Measurements from ENCODE around the gene MKNK1.

MKNK1 gene

DNA sequence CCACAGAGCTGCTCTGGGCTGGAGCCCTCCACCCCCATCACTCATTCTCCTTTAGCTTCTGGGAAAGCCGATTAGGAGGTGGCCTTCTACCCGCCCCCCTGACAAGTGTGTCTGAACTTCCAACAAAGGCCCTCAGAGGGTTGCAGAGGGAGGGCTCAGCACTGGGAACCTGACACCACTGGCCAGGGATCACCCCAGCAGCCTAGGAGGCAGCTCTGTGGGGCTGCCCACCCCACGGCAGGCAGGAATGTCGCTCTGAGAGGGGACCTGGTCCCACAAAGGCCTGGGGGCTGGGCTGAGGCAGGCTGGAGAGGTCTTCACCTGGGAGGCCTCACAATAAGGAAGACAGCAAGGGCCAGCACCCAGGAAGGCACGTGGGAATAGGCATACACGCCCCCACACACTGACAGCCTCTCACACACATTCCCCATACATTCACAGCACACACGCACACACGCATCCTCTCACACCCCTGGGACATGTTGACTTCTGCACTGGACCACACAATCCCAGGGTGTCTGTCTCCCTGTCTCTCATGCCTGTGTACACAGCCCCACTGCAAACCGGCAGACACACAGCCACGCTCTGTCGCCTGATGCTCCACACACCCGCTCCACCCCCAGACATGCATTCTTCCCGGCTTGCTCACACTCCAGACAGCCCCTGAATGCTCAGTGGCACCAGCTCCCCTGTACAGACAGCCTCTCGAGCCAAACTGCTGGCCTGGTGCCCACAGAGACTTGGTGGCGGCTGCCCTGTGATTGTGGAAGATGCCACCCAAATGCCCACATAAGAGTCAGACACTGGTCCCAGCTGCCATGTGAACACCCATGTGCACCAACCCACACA is 83.8 kb downstream of the MKNK1 start:
- no peak for DNase-seq

DNA sequence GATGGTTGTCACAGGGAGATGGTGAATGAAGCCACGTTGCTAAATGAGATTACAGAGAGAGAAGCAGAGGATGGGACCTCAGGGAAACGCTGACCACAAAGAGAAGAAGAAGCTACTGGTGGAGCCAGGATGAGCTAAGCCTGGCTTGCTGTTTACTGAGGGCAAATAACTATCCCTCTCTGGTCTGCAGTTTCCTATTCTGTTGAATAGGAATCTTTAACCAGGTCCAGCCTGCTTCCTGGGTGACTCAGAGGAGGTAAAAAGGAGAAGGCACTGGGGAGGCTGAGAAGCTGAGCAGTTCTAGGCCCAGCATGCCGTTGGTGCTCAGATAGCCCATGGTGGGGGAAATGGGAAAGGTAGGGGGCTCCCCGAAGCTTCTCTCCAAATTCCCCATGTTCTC is 84.9 kb downstream of the MKNK1 start:
- no peak for DNase-seq

DNA sequence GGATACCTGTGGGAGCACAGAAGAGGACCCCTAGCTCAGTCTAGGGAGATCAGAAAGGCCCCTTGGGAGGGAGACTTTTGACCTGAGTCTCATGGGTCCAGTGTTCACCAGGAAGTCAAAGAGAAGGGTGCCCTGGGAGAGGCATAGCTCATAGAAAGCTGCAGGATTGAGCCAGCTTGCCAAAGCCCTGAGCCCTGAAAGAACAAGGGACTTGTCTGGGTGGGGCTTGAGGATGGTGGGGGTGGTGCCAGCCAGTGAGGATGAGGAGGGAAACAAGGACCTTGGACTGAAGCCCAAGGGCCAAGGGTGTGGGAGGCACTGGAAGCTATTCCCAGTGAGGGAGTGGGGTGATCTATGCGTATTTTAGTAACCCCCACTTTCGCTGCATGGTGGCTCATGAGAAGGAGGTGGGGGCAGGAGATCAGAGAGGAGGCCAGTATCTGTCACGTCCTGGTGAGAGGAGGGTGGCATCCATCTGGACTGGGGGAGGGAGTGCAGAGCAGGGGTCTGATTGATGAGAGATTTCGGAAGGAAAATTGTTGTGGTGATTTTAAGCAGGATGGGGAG is 86.1 kb downstream of the MKNK1 start:
- no peak for DNase-seq

DNA sequence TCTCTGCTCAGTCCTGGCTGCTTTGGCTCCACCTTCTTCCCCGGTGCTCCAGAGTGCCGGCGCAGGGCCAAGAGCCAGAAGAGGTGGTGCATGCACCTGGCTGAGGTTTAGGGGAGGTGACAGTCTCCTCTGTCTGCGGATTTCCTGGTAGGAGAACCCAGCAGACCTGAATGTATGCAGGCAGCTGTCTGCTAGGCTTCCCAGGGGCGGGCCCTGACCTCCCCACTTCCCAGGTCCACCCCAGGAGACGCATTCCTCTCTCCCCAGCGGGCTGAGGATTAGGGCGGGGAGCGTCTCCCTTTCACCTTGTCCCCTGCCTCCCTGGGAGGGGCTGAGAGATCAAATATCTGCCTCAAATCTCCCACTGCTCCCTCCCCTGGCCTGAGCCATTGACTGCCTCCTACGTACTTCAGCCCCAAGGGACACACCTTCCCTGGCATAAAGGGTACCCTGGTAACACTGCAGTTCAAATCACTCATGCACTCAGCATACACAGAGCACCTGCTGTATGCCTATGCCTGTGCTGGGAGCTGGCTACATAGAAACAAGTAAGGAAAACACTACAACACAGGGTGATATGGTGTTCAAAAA is 87.0 kb downstream of the MKNK1 start:
- no peak for DNase-seq

DNA sequence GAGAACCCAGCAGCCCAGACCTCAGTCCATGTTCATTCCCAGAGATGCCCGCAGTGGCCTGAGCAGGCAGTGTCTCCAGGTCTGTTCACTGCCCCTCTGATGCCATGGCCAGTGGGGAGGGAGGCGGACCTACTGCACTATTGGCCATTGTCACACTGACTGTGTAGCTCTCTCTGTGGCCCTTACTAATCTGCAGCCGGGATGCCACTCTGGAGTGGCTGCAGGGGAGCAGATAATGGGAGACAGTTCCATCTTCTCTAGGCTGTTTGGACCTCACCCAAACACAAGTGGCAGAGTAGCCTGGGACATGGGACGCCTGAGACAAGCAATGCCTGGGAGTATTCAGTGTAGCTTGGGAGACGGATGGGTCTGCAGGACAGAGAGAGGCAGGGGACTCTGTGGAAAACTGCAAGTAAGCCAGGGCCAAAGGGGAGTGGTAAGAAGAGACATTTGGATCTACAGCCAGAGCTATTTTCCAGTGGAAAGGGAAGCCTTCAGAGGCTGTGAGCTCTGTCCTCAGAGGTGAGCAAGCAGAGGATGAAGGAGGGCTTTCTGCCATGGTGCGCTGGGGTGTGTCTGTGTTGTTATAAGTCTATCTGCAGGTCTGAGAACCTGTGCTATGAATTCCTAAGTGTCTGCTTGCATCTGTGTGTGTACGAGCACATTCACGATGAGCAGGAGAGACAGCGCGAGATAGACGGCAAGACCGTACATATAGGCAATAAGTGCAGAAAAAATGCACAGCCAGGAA is 87.7 kb downstream of the MKNK1 start:
- DNase-seq = no peak

DNA sequence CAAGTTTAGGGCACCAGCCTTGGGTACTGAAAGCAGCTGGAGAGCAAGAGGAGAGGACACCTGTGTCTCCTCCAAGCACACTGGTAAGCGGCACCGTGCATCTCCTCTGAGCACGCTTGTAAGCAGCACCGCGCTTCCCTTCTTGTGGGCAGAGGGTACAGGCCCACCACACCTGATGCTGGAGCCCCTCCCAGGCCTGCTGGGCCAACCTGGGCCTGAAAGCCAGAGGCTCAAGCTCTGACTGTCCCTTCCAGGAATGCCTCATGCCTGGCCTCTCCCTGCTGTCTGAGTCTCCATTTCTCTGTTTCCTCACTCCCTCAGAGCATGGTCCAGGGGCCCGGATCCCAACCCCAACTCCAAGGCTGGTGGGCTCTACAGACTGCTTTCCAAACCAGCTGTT is 88.5 kb downstream of the MKNK1 start:
- DNase-seq = no peak

DNA sequence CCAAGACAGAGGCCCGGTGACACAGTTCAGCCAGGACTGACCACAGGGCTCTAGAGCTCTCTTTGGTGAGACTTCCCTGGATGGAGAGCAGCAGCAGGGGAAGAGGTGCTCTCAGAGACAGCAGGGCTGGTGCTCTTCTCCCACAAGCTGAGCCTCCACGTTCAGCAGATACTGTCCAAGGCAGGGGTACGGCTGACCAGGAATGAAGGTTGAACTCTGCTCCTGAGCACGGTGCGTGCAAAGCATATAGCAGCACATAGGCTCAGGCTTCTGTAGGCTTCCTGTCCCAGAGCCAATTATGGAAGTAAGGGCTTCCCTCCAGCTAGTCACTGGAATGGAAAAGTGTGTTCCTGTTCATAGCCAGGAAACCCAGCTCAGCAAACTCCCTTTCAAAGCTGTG is 90.5 kb downstream of the MKNK1 start:
- no peak for DNase-seq

DNA sequence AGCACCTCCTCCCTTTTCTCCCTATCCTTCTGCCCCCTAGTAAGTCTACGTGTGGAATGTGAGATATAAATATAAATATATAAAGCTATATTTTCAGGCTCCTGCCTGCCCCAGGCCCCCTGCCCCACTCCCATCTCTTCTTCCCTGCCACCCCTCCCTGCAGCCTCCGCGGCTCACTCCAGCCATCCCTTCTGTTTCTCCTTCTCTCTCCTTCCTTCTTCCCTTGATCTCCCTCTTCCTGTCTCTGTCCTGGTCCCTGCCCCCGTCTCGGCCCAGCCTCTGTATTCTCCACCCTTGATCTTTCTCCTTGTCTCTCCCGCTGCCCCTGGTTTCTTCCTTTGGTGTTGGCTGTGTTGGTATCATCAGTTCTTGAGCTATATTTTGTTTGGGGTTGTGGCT is 91.3 kb downstream of the MKNK1 start:
- no peak for DNase-seq

DNA sequence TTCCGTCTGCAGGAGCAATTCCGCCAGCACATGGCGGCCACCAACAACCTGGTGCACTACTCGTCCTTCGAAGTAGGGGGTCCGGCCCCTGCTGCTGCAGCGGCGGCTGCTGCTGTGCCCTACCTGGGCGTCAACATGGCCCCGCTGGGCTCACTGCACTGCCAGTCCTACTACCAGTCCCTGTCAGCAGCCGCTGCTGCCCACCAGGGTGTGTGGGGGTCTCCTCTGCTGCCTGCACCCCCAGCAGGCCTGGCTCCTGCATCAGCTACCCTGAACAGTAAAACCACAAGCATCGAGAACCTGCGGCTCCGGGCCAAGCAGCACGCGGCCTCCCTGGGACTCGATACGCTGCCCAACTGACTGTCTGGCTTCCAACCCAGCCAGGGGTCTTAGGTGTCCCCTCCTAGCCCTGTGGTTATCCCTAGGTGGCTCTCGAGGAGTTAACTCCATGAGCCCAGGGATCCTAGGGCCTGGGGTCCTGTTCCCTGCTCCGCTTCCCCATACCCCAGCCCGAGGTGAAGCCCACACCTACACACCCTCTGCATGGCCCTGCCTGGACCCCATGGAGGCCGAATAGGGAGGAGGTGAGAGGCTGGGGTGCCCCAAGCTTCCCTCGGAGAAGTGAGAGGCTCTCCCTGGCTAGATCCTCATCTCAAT is 91.8 kb downstream of the MKNK1 start:
- no peak for DNase-seq

DNA sequence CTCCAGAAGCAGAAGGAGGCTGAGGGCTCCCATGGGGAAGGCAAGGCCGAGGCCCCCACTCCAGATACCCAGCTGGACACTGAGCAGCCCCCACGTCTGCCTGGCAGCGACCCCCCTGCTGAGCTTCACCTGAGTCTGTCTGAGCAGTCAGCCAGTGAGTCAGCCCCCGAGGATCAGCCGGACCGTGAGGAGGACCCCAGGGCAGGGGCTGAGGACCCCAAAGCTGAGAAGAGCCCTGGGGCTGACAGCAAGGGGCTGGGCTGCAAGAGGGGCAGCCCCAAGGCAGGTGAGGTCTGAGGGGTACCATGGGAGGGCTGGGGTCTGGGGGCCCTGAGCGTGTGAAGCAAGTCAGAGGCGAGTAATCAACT is 93.1 kb downstream of the MKNK1 start:
- DNase-seq = no peak

DNA sequence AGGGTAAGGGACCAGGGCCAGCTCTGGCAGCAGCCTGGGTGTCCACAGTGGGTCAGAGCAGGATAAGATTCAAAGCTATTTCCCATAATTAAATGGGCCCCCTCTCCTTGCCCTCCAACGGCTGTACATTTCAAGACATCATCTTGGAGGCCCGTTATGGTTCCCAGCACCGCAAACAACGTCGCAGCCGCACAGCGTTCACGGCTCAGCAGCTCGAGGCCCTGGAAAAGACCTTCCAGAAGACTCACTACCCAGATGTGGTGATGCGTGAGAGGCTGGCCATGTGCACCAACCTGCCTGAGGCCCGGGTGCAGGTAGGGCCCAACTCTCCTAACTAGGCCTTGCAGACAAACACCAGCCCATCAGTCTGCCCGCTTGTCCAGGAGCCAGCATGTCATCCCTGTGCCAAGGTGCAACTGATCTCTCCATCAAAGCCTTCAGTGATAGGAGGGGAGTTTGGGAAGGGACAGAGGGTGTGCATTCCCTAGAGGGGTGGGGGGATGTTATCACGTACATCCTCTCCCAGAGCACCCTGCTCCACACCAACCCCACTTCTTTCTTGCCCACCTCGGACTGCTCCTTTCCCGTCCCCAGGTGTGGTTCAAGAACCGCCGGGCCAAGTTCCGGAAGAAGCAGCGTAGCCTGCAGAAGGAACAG is 93.6 kb downstream of the MKNK1 start:
- DNase-seq = no peak

DNA sequence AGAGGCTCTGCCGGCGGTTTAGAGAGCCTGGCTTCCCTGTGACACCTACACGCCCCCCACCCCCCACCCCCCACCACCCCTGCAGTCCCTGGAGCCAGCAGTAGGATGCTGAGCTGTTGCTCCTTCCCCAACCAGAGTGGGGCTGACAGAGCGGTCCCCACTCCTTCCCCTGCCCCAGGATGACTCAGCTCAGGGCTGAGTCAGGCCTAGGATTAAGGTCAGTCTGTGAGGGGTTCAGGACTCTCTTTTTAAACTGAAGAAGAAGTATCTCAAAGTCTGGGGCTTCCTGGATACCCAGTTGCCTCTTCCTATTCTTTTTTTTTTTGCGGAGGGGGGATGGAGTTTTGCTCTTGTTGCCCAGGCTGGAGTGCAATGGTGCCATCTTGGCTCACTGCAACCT is 95.3 kb downstream of the MKNK1 start:
- no peak for DNase-seq
